HUES48 (cell line): Measurements from ENCODE around the gene SLTM.
"Not testable (repeated sequence)": the region's sequence is repeated elsewhere in the genome, so short reads cannot be mapped to it uniquely, and the experiment has no call there.

Experiments used
- H3K27ac ChIP-seq: one replicate; pipeline ENCODE4 v1.7.0; 2013; ENCODE audit warnings: low read depth, low read length, inconsistent platforms
- H3K27me3 ChIP-seq: 2 replicates; pipeline ENCODE4 v1.6.1; 2013; ENCODE audit warnings: mild to moderate bottlenecking, low read length; ENCODE audit not compliant: control insufficient read depth, insufficient read depth
- H3K36me3 ChIP-seq: 2 replicates; pipeline ENCODE4 v1.6.1; 2013; ENCODE audit warnings: low read length; ENCODE audit not compliant: control insufficient read depth, insufficient read depth
- H3K4me1 ChIP-seq: 2 replicates; pipeline ENCODE4 v1.6.1; 2013; ENCODE audit warnings: mild to moderate bottlenecking, low read length; ENCODE audit not compliant: control insufficient read depth, insufficient read depth
- H3K4me3 ChIP-seq: 2 replicates; pipeline ENCODE4 v1.5.1; 2013; ENCODE audit warnings: mild to moderate bottlenecking, low read depth, low read length
- H3K9ac ChIP-seq: 2 replicates; pipeline ENCODE4 v1.6.1; 2013; ENCODE audit warnings: mild to moderate bottlenecking, low read depth, low read length, moderate library complexity
- H3K9me3 ChIP-seq: 2 replicates; pipeline ENCODE4 v1.6.1; 2013; ENCODE audit warnings: low read length; ENCODE audit not compliant: control insufficient read depth, insufficient read depth

The SLTM gene

GRCh38 chr15:58852347-58852746 is 81.1 kb downstream of the SLTM start:
- no peak overlapping the region for H3K9ac ChIP-seq
- no peaks in the 10 kb centered on the region for H3K27me3 ChIP-seq
- no peaks in the 10 kb centered on the region for H3K9me3 ChIP-seq
- H3K27ac ChIP-seq, result no peak overlapping the region
- no peak overlapping the region for H3K4me3 ChIP-seq
- no peaks in the 10 kb centered on the region for H3K4me1 ChIP-seq
- H3K36me3 ChIP-seq, result peaks cover 25% of the 10 kb centered on the region

- H3K27me3 ChIP-seq, H3K27ac ChIP-seq, H3K4me1 ChIP-seq, H3K9ac ChIP-seq, H3K9me3 ChIP-seq, H3K4me3 ChIP-seq: not testable (repeated sequence)
- peaks cover 27% of the 10 kb centered on the region for H3K36me3 ChIP-seq
Observed at GRCh38 chr15:58851205-58851604, 82.3 kb downstream of the SLTM start.

GRCh38 chr15:58842713-58843396 is 90.6 kb downstream of the SLTM start:
- H3K36me3 ChIP-seq, result peaks cover 9% of the 10 kb centered on the region
- H3K4me1 ChIP-seq, result no peaks in the 10 kb centered on the region
- H3K9ac ChIP-seq, result no peak overlapping the region
- no peak overlapping the region for H3K4me3 ChIP-seq
- no peak overlapping the region for H3K27ac ChIP-seq
- no peaks in the 10 kb centered on the region for H3K9me3 ChIP-seq
- no peaks in the 10 kb centered on the region for H3K27me3 ChIP-seq

GRCh38 chr15:58840048-58840447 is 93.4 kb downstream of the SLTM start:
- Histone ChIP-seq H3K9me3 (no peaks in the 10 kb centered on the region), H3K4me3 (no peak overlapping the region), H3K27ac (no peak overlapping the region), H3K36me3 (no peaks in the 10 kb centered on the region), H3K9ac (no peak overlapping the region), H3K27me3 (no peaks in the 10 kb centered on the region), H3K4me1 (no peaks in the 10 kb centered on the region)

GRCh38 chr15:58839485-58839884 is 94.0 kb downstream of the SLTM start:
- H3K9me3 ChIP-seq, result no peaks in the 10 kb centered on the region
- H3K36me3 ChIP-seq, result no peaks in the 10 kb centered on the region
- peaks cover 5% of the 10 kb centered on the region for H3K4me1 ChIP-seq
- H3K27me3 ChIP-seq, result no peaks in the 10 kb centered on the region
- no peak overlapping the region for H3K4me3 ChIP-seq
- H3K27ac ChIP-seq, result no peak overlapping the region
- no peak overlapping the region for H3K9ac ChIP-seq

GRCh38 chr15:58833681-58834426 is 99.6 kb downstream of the SLTM start:
- peak overlapping the region; percentile 55 for H3K4me3 ChIP-seq
- H3K9me3 ChIP-seq, H3K27me3 ChIP-seq, H3K36me3 ChIP-seq: not testable (repeated sequence)
- peak overlapping the region; percentile 75 for H3K9ac ChIP-seq
- H3K27ac ChIP-seq, result peak overlapping the region; percentile 90
- peaks cover 29% of the 10 kb centered on the region for H3K4me1 ChIP-seq

GRCh38 chr15:58830556-58830955 is 102.9 kb downstream of the SLTM start:
- Histone ChIP-seq H3K4me1 (peaks cover 29% of the 10 kb centered on the region), H3K9me3 (no peaks in the 10 kb centered on the region), H3K27me3 (no peaks in the 10 kb centered on the region), H3K27ac (no peak overlapping the region), H3K4me3 (no peak overlapping the region), H3K9ac (no peak overlapping the region), H3K36me3 (peaks cover 8% of the 10 kb centered on the region; the same call in 1 of the 2 replicates)
